Natural killer cell (primary cell): ENCODE measurements around the gene PHF2. TPM values are rescaled to one million over a fixed set of nuclear protein-coding genes. Genes with fewer than 3 reads are reported as not detected.

ENCODE experiments used
- ATAC-seq, 3 donors: fragments of 150-1000 bp in 2 of 3; fragments of 200-7000 bp in 1 of 3; cut with Tn5 transposase; 1 replicate in 1 of 3; 2 replicates in 2 of 3; pipeline ENCODE4 v1.10.0; 2021; ENCODE audit warnings: mild to moderate bottlenecking in 2 of 3, moderate library complexity in 2 of 3
- DNase-seq, 2 donors: peaks; one replicate each; pipeline versions ENCODE4 v3.0.0 to v3.0.0-alpha.2; 2013 to 2021; ENCODE audit warnings: mixed read lengths in 1 of 2
- H3K27ac ChIP-seq: one replicate; pipeline ENCODE4 v1.5.1; 2013; ENCODE audit warnings: mild to moderate bottlenecking, low read length
- H3K27me3 ChIP-seq: one replicate; pipeline ENCODE4 v1.6.1; 2013; ENCODE audit warnings: low read length; ENCODE audit not compliant: control insufficient read depth, insufficient read depth
- H3K36me3 ChIP-seq: one replicate; pipeline ENCODE4 v1.6.1; 2013; ENCODE audit warnings: low read length; ENCODE audit not compliant: control insufficient read depth, insufficient read depth
- H3K4me1 ChIP-seq: one replicate; pipeline ENCODE4 v1.6.1; 2013; ENCODE audit warnings: low read length; ENCODE audit not compliant: control insufficient read depth, insufficient read depth
- H3K4me3 ChIP-seq: one replicate; pipeline ENCODE4 v1.5.1; 2013; ENCODE audit warnings: low read length
- H3K9me3 ChIP-seq: one replicate; pipeline ENCODE4 v1.6.1; 2013; ENCODE audit warnings: low read length; ENCODE audit not compliant: control insufficient read depth, insufficient read depth
- H3K27ac Mint-ChIP-seq, 2 donors: one replicate each; pipeline ENCODE4 v1.8.0; 2022; ENCODE audit warnings: mild to moderate bottlenecking in 2 of 2, mixed read lengths in 2 of 2, moderate library complexity in 1 of 2
- H3K27me3 Mint-ChIP-seq, 2 donors: one replicate each; pipeline ENCODE4 v1.8.0; 2022; ENCODE audit warnings: low read depth in 2 of 2, mixed read lengths in 2 of 2
- H3K36me3 Mint-ChIP-seq: one replicate; pipeline ENCODE4 v1.8.0; 2022; ENCODE audit warnings: mixed read lengths
- H3K4me1 Mint-ChIP-seq, 2 donors: one replicate each; pipeline ENCODE4 v1.8.0; 2022; ENCODE audit warnings: mixed read lengths in 2 of 2
- H3K4me3 Mint-ChIP-seq: one replicate; pipeline ENCODE4 v1.8.0; 2022; ENCODE audit warnings: mild to moderate bottlenecking, moderate library complexity, mixed read lengths
- H3K9me3 Mint-ChIP-seq, 2 donors: one replicate each; pipeline ENCODE4 v1.8.0; 2022; ENCODE audit warnings: mixed read lengths in 2 of 2
- CTCF ChIP-seq: fragments of 200-600 bp; IDR thresholded peaks from one replicate; pipeline ENCODE4 v1.8.0; 2022; ENCODE audit warnings: antibody characterized with exemption
- WGBS: methylation state at CpG from one replicate; pipeline ENCODE4 v1.1.7; 2013; ENCODE audit warnings: missing lambda C conversion rate; ENCODE audit not compliant: insufficient coverage; 5-methylcytosine and 5-hydroxymethylcytosine counted together
- intact Hi-C: fragments of 100-400 bp; cut with micrococcal nuclease; formaldehyde crosslinking; loops from one replicate; pipeline ENCODE4 v1.14.2; 2022
- total RNA-seq, 4 donors: library from RNA; stranded (reverse); fragments of 120-200 nt in 1 of 4; gene quantifications; one replicate each; pipeline versions ENCODE4 v1.2.3 to v1.2.4, GENCODE V29; 2013 to 2022

The PHF2 gene
- total RNA-seq, 3 donors from 2014 or later (not counting 1 experiment from before 2014, with no cell fraction given), result 24.8 to 28.1 (median 26.4) TPM

GRCh38 chr9:93645921-93646639, 69.7 kb downstream of the PHF2 start:
- no peaks in the 10 kb centered on the region for H3K9me3 ChIP-seq
- H3K27ac ChIP-seq, result no peak overlapping the region
- intact Hi-C loops, result no loop called here
- no peak for TF ChIP-seq CTCF
- H3K4me3 ChIP-seq, result no peak overlapping the region
- H3K4me1 ChIP-seq, result no peaks in the 10 kb centered on the region
- DNase-seq, result peak in 1 of 2 donors; percentile 14
- H3K27me3 ChIP-seq, result no peaks in the 10 kb centered on the region
- peaks cover 42% of the 10 kb centered on the region for H3K36me3 ChIP-seq
- Mint-ChIP-seq H3K9me3 (no peaks in the 10 kb centered on the region), H3K36me3 (peaks cover 8% of the 10 kb centered on the region), H3K27ac (no peak overlapping the region), H3K27me3 (no peaks in the 10 kb centered on the region), H3K4me3 (no peak overlapping the region), H3K4me1 (peaks cover 0 to 12% of the 10 kb centered on the region in 2 donors)
- no peak for ATAC-seq
- WGBS, result 94% methylated on average over 12 of the region's 12 CpGs

- Histone ChIP-seq H3K36me3 (peaks cover 45% of the 10 kb centered on the region), H3K4me3 (no peak overlapping the region), H3K27me3 (no peaks in the 10 kb centered on the region), H3K27ac (no peak overlapping the region), H3K9me3 (no peaks in the 10 kb centered on the region), H3K4me1 (no peaks in the 10 kb centered on the region)
- H3K4me3 Mint-ChIP-seq, result no peak overlapping the region
- peaks cover 0 to 16% of the 10 kb centered on the region in 2 donors for H3K4me1 Mint-ChIP-seq
- no peaks in the 10 kb centered on the region for H3K9me3 Mint-ChIP-seq
- no peak for TF ChIP-seq CTCF
- ATAC-seq, result no peak
- intact Hi-C loops, result no loop called here
- H3K27ac Mint-ChIP-seq, result peak overlapping the region in 1 of 2 donors; percentile 25
- peak in 1 of 2 donors; percentile 9 for DNase-seq
- H3K27me3 Mint-ChIP-seq, result no peaks in the 10 kb centered on the region
- 94% methylated on average over 10 of the region's 10 CpGs for WGBS
- H3K36me3 Mint-ChIP-seq, result peaks cover 4% of the 10 kb centered on the region
Observed at GRCh38 chr9:93646640-93647178, 70.3 kb downstream of the PHF2 start.

- Mint-ChIP-seq H3K9me3 (no peaks in the 10 kb centered on the region), H3K4me3 (no peak overlapping the region), H3K27ac (no peak overlapping the region), H3K36me3 (no peaks in the 10 kb centered on the region), H3K4me1 (peaks cover 0 to 19% of the 10 kb centered on the region in 2 donors), H3K27me3 (no peaks in the 10 kb centered on the region)
- TF ChIP-seq CTCF, result no peak
- intact Hi-C loops, result no loop called here
- H3K36me3 ChIP-seq, result peaks cover 46% of the 10 kb centered on the region
- no peaks in the 10 kb centered on the region for H3K9me3 ChIP-seq
- DNase-seq, result no peak
- WGBS, result 92% methylated on average over 5 of the region's 5 CpGs
- H3K4me1 ChIP-seq, result no peaks in the 10 kb centered on the region
- no peak overlapping the region for H3K4me3 ChIP-seq
- no peak for ATAC-seq
- no peak overlapping the region for H3K27ac ChIP-seq
- H3K27me3 ChIP-seq, result no peaks in the 10 kb centered on the region
Observed at GRCh38 chr9:93648181-93648580, 71.8 kb downstream of the PHF2 start.
